NCI-H1694 treated with DMSO at 0.1 percent for 48 hours (cell line): Measurements from ENCODE around the gene CCR5.
"Not testable (repeated sequence)": the region's sequence is repeated elsewhere in the genome, so short reads cannot be mapped to it uniquely, and the experiment has no call there.

Experiments used
- DNase-seq: peaks from one replicate; lab custom pipeline; 2025; lab: John Stamatoyannopoulos, UW

The CCR5 gene

GRCh38 chr3:46370839-46371518 lies at the start of gene CCR5:
Gene CCR5, plus strand, starts transcription at chr3:46370946. Its CDS starts 1,957 bp downstream, at chr3:46372903.
- no peak for DNase-seq

- DNase-seq: no peak
These were observed 49.2 kb upstream of the CCR5 start for GRCh38 chr3:46321461-46322104.

- no peak for DNase-seq
These were observed 46.7 kb upstream of the CCR5 start for GRCh38 chr3:46324036-46324435.

GRCh38 chr3:46325645-46326300 lies 45.0 kb upstream of the CCR5 start:
- DNase-seq: no peak

GRCh38 chr3:46330676-46331075 lies 40.1 kb upstream of the CCR5 start:
- DNase-seq: not testable (repeated sequence)

- DNase-seq: no peak
These were observed 35.8 kb upstream of the CCR5 start for GRCh38 chr3:46334741-46335478.

GRCh38 chr3:46335541-46335940 lies 35.2 kb upstream of the CCR5 start:
- no peak for DNase-seq

- no peak for DNase-seq
These were observed 32.8 kb upstream of the CCR5 start for GRCh38 chr3:46337911-46338310.

- DNase-seq: no peak
These were observed 31.9 kb upstream of the CCR5 start for GRCh38 chr3:46338840-46339239.

GRCh38 chr3:46344476-46344875 lies 26.3 kb upstream of the CCR5 start:
- no peak for DNase-seq

- no peak for DNase-seq
These were observed 21.8 kb upstream of the CCR5 start for GRCh38 chr3:46348823-46349482.

GRCh38 chr3:46349484-46350261 lies 21.1 kb upstream of the CCR5 start:
- no peak for DNase-seq

GRCh38 chr3:46350262-46350565 lies 20.5 kb upstream of the CCR5 start:
- DNase-seq: no peak

GRCh38 chr3:46351646-46352045 lies 19.1 kb upstream of the CCR5 start:
- no peak for DNase-seq

GRCh38 chr3:46353090-46353489 lies 17.7 kb upstream of the CCR5 start:
- no peak for DNase-seq

GRCh38 chr3:46353647-46354410 lies 16.9 kb upstream of the CCR5 start, which contains the start of gene CCR2:
Gene CCR2, plus strand, starts transcription at chr3:46354111. Its CDS starts 3,417 bp downstream, at chr3:46357528.
- no peak for DNase-seq

- no peak for DNase-seq
These were observed 16.3 kb upstream of the CCR5 start for GRCh38 chr3:46354478-46354877.

- no peak for DNase-seq
These were observed 15.8 kb upstream of the CCR5 start for GRCh38 chr3:46354984-46355383.

- DNase-seq: no peak
These were observed 14.5 kb upstream of the CCR5 start for GRCh38 chr3:46356276-46356675.

GRCh38 chr3:46356909-46357308 lies 13.8 kb upstream of the CCR5 start:
- no peak for DNase-seq

- no peak for DNase-seq
These were observed 12.3 kb upstream of the CCR5 start for GRCh38 chr3:46358466-46358865.
